ENCODE results near the gene FBXL7.

Gene FBXL7

GRCh38 chr5:15904899-15905830 is 405.2 kb downstream of the FBXL7 start:
- no peak for DNase-seq

DNA sequence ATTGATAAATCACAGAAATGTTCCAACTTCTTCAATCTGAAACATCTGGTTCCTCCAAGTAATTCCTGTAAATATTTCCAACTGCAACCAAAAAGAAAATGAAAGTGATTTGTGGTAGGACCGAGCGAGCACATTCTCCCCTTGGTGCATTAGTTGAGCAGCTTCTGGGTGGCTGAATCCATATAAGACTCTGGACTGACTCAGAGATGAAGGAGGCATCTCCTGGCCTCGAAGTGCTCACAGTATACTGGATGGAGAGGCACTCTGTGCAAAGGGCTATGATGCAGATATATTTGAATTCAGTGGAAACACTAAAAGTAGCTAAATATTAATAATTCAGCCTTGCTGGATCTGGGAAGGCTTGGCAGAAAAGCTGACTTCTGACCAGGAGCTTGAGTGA is 414.7 kb downstream of the FBXL7 start:
- DNase-seq = no peak

DNA sequence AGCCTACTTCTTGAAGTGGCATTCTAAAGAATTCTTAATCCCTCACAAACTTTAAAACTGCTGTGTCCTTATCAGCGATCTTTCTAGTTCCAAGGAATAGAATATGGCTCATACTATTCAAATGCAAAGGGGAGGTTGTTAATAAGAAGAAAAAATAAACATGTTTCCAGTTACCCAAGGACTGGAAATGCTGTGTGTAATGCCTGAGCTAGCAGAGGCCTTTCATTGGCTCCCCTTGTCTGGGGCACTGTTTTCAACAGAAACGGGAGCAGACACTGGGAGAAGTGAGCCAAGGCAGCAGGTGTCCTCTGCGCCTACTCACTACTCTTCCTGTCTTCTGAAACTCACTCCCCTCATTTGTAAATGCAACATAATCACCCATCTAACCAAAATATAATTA is 426.6 kb downstream of the FBXL7 start:
- DNase-seq = no peak

DNA sequence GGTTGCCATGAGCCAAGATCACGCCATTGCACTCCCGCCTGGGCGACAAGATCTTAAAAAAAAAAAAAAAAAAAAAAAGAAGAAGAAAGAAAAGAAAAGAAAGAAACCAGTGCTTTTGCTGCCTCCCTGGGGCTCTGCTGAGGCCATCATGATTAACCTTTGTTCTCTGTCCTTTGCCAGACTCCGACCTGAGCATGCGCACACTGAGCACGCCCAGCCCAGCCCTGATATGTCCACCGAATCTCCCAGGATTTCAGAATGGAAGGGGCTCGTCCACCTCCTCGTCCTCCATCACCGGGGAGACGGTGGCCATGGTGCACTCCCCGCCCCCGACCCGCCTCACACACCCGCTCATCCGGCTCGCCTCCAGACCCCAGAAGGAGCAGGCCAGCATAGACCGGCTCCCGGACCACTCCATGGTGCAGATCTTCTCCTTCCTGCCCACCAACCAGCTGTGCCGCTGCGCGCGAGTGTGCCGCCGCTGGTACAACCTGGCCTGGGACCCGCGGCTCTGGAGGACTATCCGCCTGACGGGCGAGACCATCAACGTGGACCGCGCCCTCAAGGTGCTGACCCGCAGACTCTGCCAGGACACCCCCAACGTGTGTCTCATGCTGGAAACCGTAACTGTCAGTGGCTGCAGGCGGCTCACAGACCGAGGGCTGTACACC is 427.9 kb downstream of the FBXL7 start:
- no peak for DNase-seq

DNA sequence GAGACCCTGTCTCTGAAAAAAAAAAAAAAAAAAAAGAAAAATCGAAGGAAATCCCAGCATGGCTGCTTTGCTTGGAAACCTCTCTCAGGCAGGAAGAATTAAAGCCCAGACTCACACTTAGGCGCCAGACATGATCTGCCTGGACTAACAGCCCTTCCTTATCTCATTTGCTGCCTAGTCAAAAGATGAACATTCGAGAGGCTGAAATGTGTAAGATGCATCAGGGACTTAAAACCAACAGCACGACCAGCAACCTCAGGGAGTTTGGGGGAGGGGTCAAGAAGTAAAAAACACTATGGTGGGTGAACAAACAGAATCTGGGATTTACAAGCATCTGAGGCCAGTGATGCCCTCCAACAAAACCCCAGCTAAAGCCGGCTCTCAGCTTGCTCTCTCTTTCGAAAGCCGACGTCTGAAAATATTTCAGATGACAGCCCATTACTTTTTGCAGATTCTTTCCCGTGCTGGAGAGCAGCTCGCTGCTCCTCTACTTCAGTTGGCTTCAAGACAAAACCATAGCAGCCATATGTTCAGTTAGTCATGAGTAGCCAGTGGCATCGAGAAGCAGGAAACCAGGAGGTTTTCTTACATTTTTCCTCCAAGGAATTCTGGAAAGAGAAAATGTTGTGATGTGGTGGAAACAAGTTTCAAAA is 429.8 kb downstream of the FBXL7 start:
- DNase-seq = no peak

GRCh38 chr5:15932066-15932465 is 432.1 kb downstream of the FBXL7 start:
- DNase-seq = no peak

DNA sequence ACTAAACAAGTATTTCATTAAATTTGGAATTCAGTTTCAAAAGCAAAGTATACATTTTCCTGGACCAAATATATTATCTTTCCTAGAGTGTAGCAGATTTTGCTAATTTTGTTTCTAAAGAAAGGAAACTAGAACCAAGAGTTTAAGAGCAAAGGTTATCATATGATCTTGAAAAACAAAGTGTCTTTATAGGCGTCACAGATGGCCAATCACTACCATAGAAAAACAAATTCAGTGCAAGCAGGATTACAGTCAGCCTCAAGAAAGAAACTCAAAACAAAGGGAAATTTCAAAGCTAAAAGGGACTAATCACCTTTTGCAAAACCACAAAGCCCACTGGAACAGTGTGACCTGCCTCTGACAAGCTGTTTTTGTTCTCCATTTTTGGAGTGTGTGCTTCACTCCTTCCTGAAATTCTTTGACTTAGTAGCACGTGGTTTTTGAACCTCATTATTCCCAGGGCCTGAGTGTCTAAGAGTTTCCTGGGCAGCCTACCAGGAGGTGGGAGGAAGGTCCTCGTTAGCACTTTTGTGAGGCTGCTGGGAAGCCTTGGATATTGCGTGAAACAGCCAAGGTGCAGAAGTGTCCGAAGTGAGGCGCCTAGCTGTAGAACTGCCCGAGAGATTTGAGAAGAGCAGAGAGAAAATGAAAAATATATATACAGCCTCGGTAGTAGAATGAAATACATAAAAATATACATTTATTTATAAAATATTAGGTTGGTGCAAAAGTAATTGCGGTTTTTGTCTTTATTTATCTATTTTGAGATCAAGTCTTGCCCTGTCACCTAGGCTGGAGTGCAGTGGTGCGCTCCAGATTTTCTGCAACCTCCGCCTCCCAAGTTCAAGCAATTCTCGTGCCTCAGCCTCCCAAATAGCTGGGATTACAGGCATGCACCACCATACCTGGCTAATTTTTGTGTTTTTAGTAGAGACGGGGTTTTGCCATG is 433.6 kb downstream of the FBXL7 start:
- no peak for DNase-seq

DNA sequence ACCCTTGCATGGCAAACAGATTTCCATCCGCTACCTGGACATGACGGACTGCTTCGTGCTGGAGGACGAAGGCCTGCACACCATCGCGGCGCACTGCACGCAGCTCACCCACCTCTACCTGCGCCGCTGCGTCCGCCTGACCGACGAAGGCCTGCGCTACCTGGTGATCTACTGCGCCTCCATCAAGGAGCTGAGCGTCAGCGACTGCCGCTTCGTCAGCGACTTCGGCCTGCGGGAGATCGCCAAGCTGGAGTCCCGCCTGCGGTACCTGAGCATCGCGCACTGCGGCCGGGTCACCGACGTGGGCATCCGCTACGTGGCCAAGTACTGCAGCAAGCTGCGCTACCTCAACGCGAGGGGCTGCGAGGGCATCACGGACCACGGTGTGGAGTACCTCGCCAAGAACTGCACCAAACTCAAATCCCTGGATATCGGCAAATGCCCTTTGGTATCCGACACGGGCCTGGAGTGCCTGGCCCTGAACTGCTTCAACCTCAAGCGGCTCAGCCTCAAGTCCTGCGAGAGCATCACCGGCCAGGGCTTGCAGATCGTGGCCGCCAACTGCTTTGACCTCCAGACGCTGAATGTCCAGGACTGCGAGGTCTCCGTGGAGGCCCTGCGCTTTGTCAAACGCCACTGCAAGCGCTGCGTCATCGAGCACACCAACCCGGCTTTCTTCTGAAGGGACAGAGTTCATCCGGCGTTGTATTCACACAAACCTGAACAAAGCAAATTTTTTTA is 436.7 kb downstream of the FBXL7 start:
- no peak for DNase-seq

GRCh38 chr5:15937708-15938107 is 437.7 kb downstream of the FBXL7 start:
- no peak for DNase-seq

GRCh38 chr5:15938186-15938585 is 438.2 kb downstream of the FBXL7 start:
- DNase-seq = no peak

- DNase-seq = no peak
Observed at GRCh38 chr5:15938961-15939360, 439.0 kb downstream of the FBXL7 start.

GRCh38 chr5:15940905-15941304 is 440.9 kb downstream of the FBXL7 start:
- DNase-seq = no peak

DNA sequence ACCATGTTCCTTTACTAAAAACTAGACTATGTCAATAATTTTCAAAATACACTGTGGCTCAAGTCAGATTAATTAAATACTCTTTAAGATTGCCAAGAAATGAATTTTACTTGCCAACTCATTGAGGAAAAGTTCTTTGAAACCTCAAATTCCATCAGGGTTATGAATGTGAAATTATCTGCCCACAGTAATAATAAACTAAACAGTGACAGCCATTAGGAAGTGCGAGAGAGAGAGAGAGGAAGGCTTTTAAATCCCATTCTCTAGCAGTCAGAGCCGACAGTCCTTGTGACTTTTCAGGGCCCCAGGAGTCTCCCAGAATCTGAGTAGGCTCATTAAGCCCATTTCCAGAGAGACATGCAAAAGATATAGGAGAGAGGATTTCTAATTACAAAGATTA is 443.5 kb downstream of the FBXL7 start:
- no peak for DNase-seq

DNA sequence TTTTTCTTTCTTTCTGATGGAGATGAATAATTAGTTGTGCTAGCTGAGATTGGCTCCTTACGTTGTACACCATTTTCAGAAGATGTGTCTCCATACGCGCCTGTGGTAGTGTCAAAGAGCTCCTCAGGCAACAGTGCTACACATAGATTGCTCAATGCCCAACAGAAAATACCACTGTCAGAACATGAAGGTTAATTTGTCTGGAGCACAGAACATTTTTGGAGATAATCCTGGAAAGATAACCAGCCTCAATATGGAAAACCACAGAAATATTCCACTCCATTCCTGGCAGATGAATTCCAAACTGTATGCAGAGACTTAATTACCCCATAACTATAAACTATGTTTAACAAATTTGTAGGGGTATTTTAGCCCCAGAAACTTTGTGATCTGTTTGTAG is 446.0 kb downstream of the FBXL7 start:
- no peak for DNase-seq

DNA sequence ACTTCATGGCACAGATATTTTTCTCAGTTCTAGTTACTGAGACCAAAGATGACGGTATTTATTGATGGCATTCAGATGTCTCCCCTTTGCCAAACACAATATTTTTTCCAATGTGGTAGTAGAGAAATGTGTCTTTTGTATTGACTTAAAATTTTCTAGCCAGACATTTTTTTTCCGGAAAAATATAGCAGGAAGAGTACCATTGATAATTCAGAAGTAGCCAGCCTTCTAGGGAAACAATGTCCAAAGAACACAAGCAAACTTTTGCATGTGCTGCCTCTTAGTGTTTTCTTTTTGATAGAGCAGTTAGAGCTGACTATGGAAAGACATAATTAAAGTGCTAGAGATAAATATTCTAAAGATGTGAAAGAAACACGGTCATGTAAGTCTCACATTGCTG is 448.2 kb downstream of the FBXL7 start:
- DNase-seq = no peak

- DNase-seq = no peak
Observed at GRCh38 chr5:15951126-15951525, 451.1 kb downstream of the FBXL7 start.

- no peak for DNase-seq
Observed at GRCh38 chr5:15951550-15951949, 451.6 kb downstream of the FBXL7 start.

DNA sequence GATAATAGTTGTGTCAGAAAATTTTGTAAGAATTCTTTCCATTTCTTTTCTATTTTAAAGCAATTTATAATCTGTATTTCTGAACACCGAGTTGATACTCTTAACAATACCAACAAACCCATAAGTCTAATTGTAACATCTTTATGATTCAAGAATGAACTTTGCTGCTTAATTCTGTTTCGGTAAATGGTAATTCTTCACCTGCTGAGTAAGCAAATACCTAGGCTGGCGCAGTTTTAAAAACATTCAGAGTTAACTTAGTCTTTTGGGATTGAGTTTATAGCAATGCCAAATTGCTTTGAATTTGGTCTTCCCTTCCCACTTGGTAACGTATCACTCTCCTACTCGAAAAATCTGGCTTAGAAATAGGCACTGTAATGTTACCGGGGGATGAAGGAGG is 456.6 kb downstream of the FBXL7 start:
- no peak for DNase-seq

- DNase-seq = no peak
Observed at GRCh38 chr5:15957124-15957523, 457.1 kb downstream of the FBXL7 start.

DNA sequence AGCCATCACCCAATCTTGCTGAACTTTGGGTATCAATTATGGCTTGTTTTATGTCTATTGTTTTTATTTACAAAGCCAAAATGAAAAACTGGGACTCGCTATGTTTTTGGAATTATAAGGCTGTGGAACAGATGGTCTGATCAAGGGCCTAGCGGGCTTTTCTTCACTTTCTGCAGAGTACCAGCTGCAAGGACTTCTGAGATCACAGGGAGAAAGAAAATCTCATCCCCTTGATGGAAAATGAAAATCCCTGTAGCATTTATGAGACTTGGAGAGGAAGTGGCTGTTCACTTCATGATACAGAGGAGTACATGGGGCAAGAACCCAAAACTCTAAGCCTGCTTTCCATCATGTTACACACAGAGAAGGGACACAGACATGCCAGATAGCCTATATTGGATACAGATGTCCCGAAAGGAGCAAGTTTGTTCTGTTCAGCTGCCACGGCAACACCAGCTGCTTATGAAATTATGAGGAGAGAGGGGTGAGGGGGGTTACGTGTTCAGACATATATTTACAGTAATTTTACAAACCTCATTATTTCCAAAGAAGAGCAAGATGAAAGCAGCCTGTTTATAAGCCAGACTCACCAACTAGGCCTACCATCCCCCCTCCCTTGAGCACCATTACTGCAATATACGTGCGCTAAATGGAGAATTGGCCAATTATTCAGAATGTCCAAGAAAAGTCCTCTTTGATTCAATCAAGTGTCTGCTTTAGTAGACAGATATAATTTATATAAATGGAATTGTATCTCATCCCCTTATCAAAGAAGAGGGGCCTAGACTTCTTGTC is 459.6 kb downstream of the FBXL7 start:
- DNase-seq = no peak

GRCh38 chr5:15966066-15966640 is 466.2 kb downstream of the FBXL7 start:
- no peak for DNase-seq

All from activated CD8-positive, alpha-beta memory T cell treated with anti-CD3 and anti-CD28 coated beads, Interleukin-2, amount 50 U/mL, for 4 hours (primary cell).